Activated B cell treated with CpG ODN at 0.5 μM for 24 hours (primary cell): ENCODE measurements around the gene OR10D3. TPM values are rescaled to one million over a fixed set of nuclear protein-coding genes. Genes with fewer than 3 reads are reported as not detected.

Experiments
- ATAC-seq: fragments of 200-7000 bp; cut with Tn5 transposase; one replicate; pipeline ENCODE4 v1.10.0; 2021; ENCODE audit warnings: low read depth, mild to moderate bottlenecking, moderate library complexity
- CTCF ChIA-PET: fragments of 350-600 bp; sonication (Branson Sonifier 250); formaldehyde crosslinking; loops from one replicate; lab custom pipeline; 2021; ENCODE audit warnings: antibody characterized with exemption; lab: Charles Lee
- POLR2A ChIA-PET: fragments of 350-600 bp; sonication (Branson Sonifier 250); formaldehyde crosslinking; loops from one replicate; lab custom pipeline; 2021; ENCODE audit warnings: antibody characterized with exemption; lab: Charles Lee
- DNase-seq: peaks from one replicate; pipeline ENCODE4 v3.0.0; 2022
- H3K27ac Mint-ChIP-seq: one replicate; pipeline ENCODE4 v1.8.0; 2020; ENCODE audit warnings: mixed read lengths
- H3K27me3 Mint-ChIP-seq: one replicate; pipeline ENCODE4 v1.8.0; 2021; ENCODE audit warnings: mixed read lengths
- H3K36me3 Mint-ChIP-seq: one replicate; pipeline ENCODE4 v1.8.0; 2021; ENCODE audit warnings: low read depth, mixed read lengths
- H3K4me1 Mint-ChIP-seq: one replicate; pipeline ENCODE4 v1.8.0; 2021; ENCODE audit warnings: mixed read lengths
- H3K4me3 Mint-ChIP-seq: one replicate; pipeline ENCODE4 v1.8.0; 2020; ENCODE audit warnings: mild to moderate bottlenecking, mixed read lengths
- H3K9me3 Mint-ChIP-seq: one replicate; pipeline ENCODE4 v1.8.0; 2020; ENCODE audit warnings: mixed read lengths
- CTCF ChIP-seq: fragments of 200-600 bp; IDR thresholded peaks from one replicate; pipeline ENCODE4 v1.8.0; 2022; ENCODE audit warnings: antibody characterized with exemption, mild to moderate bottlenecking
- intact Hi-C: fragments of 100-400 bp; cut with micrococcal nuclease; formaldehyde crosslinking; loops from one replicate; pipeline ENCODE4 v1.15.1; 2024
- total RNA-seq: library from RNA; stranded (reverse); gene quantifications from 2 replicates; pipeline ENCODE4 v1.2.3, GENCODE V29; 2022

The OR10D3 gene
- total RNA-seq, 1 donor from 2014 or later: not detected

GRCh38 chr11:124195189-124195734, 12.1 kb downstream of the OR10D3 start:
- no peak for DNase-seq

GRCh38 chr11:124197999-124198398, 14.9 kb downstream of the OR10D3 start:
- POLR2A ChIA-PET: no interaction called here
- no peak for ATAC-seq
- no peaks in the 10 kb centered on the region for H3K9me3 Mint-ChIP-seq
- H3K27me3 Mint-ChIP-seq: peaks cover 3% of the 10 kb centered on the region
- no peaks in the 10 kb centered on the region for H3K4me1 Mint-ChIP-seq
- no peak for TF ChIP-seq CTCF
- H3K36me3 Mint-ChIP-seq: no peaks in the 10 kb centered on the region
- intact Hi-C loops: loop anchor here (10.0 kb wide), 1 partner anchor 137 kb away; no protein-coding TSS in a partner anchor
- CTCF ChIA-PET: no interaction called here
- H3K4me3 Mint-ChIP-seq: no peak overlapping the region
- no peak overlapping the region for H3K27ac Mint-ChIP-seq
- DNase-seq: no peak

More at GRCh38 chr11:124195189-124195734, 12.1 kb downstream of the OR10D3 start:
- Mint-ChIP-seq H3K27ac (no peak overlapping the region), H3K9me3 (no peaks in the 10 kb centered on the region), H3K4me1 (peaks cover 2% of the 10 kb centered on the region), H3K36me3 (no peaks in the 10 kb centered on the region), H3K27me3 (peaks cover 3% of the 10 kb centered on the region), H3K4me3 (no peak overlapping the region)
- CTCF ChIA-PET: interaction anchor here (0.7 to 1.5 kb wide), 4 partner anchors 122 to 157 kb away, joined by 3 to 7 read pairs (median 3); no protein-coding TSS in a partner anchor
- TF ChIP-seq CTCF: no peak
- intact Hi-C loops: loop anchor here (1.0 to 10.0 kb wide), 2 partner anchors 124 to 140 kb away; no protein-coding TSS in a partner anchor
- POLR2A ChIA-PET: no interaction called here
- ATAC-seq: no peak

GRCh38 chr11:124198897-124199296, 15.8 kb downstream of the OR10D3 start:
- Mint-ChIP-seq H3K36me3 (no peaks in the 10 kb centered on the region), H3K4me1 (no peaks in the 10 kb centered on the region), H3K9me3 (no peaks in the 10 kb centered on the region), H3K4me3 (no peak overlapping the region), H3K27ac (no peak overlapping the region), H3K27me3 (peaks cover 3% of the 10 kb centered on the region)
- no peak for TF ChIP-seq CTCF
- intact Hi-C loops: loop anchor here (10.0 kb wide), 1 partner anchor 136 kb away; no protein-coding TSS in a partner anchor
- ChIA-PET POLR2A (no interaction called here), CTCF (no interaction called here)
- ATAC-seq (no peak), DNase-seq (no peak)

- H3K27me3 Mint-ChIP-seq: peaks cover 3% of the 10 kb centered on the region
- no peak overlapping the region for H3K27ac Mint-ChIP-seq
- no peak for DNase-seq
- no peaks in the 10 kb centered on the region for H3K9me3 Mint-ChIP-seq
- no peak for TF ChIP-seq CTCF
- H3K4me1 Mint-ChIP-seq: no peaks in the 10 kb centered on the region
- ATAC-seq: no peak
- no peak overlapping the region for H3K4me3 Mint-ChIP-seq
- intact Hi-C loops: loop anchor here (10.0 kb wide), 1 partner anchor 135 kb away; no protein-coding TSS in a partner anchor
- POLR2A ChIA-PET: no interaction called here
- CTCF ChIA-PET: no interaction called here
- no peaks in the 10 kb centered on the region for H3K36me3 Mint-ChIP-seq
Measured at GRCh38 chr11:124199702-124200101, 16.6 kb downstream of the OR10D3 start.

GRCh38 chr11:124200671-124201070, 17.5 kb downstream of the OR10D3 start:
- H3K27ac Mint-ChIP-seq: no peak overlapping the region
- ATAC-seq: no peak
- no peaks in the 10 kb centered on the region for H3K4me1 Mint-ChIP-seq
- no peaks in the 10 kb centered on the region for H3K9me3 Mint-ChIP-seq
- CTCF ChIA-PET: no interaction called here
- H3K27me3 Mint-ChIP-seq: peaks cover 3% of the 10 kb centered on the region
- no peak for DNase-seq
- intact Hi-C loops: no loop called here
- no peak overlapping the region for H3K4me3 Mint-ChIP-seq
- no peak for TF ChIP-seq CTCF
- H3K36me3 Mint-ChIP-seq: no peaks in the 10 kb centered on the region
- POLR2A ChIA-PET: no interaction called here
